ENCODE data around the gene PCDHAC2.
A peak's percentile ranks its signal among the peaks of the same experiment; 100 is the strongest.

Gene PCDHAC2, protein sequence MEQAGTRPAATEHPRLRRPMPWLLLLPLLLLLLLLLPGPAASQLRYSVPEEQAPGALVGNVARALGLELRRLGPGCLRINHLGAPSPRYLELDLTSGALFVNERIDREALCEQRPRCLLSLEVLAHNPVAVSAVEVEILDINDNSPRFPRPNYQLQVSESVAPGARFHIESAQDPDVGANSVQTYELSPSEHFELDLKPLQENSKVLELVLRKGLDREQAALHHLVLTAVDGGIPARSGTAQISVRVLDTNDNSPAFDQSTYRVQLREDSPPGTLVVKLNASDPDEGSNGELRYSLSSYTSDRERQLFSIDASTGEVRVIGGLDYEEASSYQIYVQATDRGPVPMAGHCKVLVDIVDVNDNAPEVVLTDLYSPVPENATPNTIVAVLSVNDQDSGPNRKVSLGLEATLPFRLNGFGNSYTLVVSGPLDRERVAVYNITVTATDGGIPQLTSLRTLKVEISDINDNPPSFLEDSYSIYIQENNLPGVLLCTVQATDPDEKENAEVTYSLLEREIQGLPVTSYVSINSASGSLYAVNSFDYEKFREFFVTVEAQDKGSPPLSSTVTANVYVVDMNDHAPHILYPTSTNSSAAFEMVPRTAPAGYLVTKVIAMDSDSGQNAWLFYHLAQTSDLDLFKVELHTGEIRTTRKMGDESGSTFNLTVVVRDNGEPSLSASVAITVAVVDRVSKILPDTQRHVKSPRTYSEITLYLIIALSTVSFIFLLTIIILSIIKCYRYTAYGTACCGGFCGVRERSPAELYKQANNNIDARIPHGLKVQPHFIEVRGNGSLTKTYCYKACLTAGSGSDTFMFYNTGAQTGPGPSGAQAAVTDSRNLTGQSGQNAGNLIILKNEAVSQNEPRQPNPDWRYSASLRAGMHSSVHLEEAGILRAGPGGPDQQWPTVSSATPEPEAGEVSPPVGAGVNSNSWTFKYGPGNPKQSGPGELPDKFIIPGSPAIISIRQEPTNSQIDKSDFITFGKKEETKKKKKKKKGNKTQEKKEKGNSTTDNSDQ

GRCh38 chr5:140966293-140967225 is at the start of gene PCDHAC2:
PCDHAC2 (plus strand) TSS chr5:140966476; CDS start chr5:140966767, 291 bp downstream.
- DNase-seq (ENCODE audit: extremely low read depth, low read depth) = no peak

GRCh38 chr5:140923601-140924000 is 42.7 kb upstream of the PCDHAC2 start:
- no peak for TF ChIP-seq CTCF (IDR thresholded peaks at IDR 0.05; ENCODE audit: low read depth, low read length)
- no peak for DNase-seq (ENCODE audit: extremely low read depth, low read depth)

More at GRCh38 chr5:140966293-140967225, at the start of gene PCDHAC2:
- no peak for TF ChIP-seq CTCF (IDR thresholded peaks at IDR 0.05; ENCODE audit: low read depth, low read length)

DNA sequence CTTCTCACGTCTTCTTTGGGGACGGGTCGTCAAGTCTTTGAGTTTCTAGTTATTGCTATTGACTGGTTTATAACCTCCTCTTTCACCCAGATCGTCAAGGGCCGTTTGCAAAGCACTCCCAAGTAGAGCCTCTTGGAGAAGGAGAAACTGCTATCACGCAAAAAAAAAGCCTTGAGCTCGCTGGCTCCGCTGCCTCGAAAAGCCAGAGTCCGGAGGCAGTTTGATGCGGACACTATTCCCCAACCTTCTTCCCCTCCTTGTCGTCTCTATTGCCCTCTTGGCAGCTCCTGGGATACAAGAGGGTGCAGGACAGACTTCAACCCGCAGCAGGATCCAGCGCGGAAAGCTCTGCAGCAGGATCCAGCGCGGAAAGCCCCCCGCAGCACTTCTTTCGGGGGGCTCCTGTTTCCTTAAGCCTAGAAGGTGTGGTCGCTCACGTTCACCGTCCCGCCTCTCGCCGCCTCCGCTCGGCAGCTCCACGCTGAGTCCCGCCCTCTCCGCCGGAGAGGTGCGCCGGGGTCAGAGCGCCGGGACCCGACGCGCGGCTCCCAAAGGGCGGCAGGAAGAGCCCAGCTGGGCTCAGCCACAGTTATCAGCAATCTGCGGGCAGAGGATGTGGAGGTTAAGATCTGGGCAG is 40.4 kb upstream of the PCDHAC2 start, which contains the start of gene PCDHAC1:
Gene PCDHAC1, plus strand, starts transcription at position 494 of the 637 bp plus-strand sequence. CDS start 594 bp downstream, outside the sequence.
- DNase-seq (ENCODE audit: extremely low read depth, low read depth) = no peak
- TF ChIP-seq CTCF (IDR thresholded peaks at IDR 0.05; ENCODE audit: low read depth, low read length) = no peak

DNA sequence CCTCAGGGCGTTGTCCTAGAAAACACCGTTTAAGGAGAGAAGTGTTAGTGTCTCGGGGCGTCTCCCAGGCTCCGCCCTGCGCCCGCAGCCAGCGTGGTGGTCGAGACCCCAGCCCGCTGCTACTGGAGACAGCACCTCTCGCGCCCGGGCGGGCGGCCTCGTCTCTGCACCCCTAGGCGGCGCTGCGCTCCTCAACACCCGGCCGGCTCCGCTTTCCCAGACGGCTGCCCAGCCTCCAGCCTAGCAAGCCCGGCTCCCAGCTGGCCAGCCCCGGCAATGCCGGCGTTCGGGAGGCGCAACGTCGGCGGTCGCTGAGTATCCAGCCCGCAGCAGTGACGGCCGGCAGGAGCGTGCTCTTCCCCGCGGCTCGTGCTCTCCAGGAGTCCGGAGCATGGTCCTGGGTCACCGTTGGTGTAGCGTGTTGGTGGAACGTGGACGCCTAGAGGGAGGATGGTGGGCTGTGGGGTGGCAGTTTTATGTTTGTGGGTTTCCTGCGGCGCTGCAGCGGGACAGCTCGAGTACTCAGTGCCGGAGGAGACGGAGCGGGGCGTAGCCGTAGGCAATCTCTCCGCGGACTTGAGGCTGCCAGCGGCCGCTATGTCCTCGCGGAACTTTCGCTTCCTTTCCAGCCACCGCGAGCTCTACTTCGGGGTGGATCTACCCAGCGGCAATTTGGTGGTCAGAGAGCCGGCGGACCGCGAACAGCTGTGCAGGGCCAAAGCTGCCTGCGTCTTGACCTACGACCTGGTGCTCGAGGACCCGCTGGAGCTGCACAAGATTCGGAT is 39.6 kb upstream of the PCDHAC2 start:
- DNase-seq (ENCODE audit: extremely low read depth, low read depth) = no peak
- peak; percentile 33 for TF ChIP-seq CTCF (IDR thresholded peaks at IDR 0.05; ENCODE audit: low read depth, low read length)

DNA sequence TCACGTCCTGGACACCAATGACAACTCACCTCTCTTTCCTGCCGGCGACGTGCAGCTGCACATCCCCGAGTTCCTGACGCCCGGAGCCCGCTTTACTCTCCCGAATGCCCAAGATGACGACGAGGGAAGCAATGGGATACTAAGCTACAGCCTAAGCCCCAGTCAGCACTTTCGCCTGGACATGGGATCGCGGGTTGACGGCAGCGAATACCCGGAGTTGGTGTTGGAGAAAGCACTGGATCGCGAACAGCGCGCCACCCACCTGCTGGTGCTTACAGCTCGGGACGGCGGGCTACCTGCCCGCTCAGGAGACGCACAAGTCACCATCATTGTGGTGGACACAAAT is 39.1 kb upstream of the PCDHAC2 start:
- TF ChIP-seq CTCF (IDR thresholded peaks at IDR 0.05; ENCODE audit: low read depth, low read length) = no peak
- no peak for DNase-seq (ENCODE audit: extremely low read depth, low read depth)

Data from AG09319 (cell line).